A549 (cell line): Measurements from ENCODE around the gene RIMS4.

Source experiments
- POLR2A ChIP-seq: IDR thresholded peaks from 2 replicates; pipeline ENCODE4 v1.6.1; 2012; ENCODE audit warnings: mild to moderate bottlenecking, low read length
- SREBF2 ChIP-seq: fragments of 450-650 bp; IDR thresholded peaks from 2 replicates; pipeline ENCODE4 v1.6.1; 2014; ENCODE audit warnings: mild to moderate bottlenecking, moderate library complexity
- TP53 ChIP-seq: fragments of 250-450 bp; sonication (Bioruptor Pico); IDR thresholded peaks from 2 replicates; pipeline ENCODE4 v1.5.0; 2021; ENCODE audit warnings: mild to moderate bottlenecking, moderate library complexity
- TF ChIP-seq, protein P1 (sequence below): fragments of >200 bp; sonication (Bioruptor Twin); formaldehyde crosslinking; IDR thresholded peaks from 3 replicates; pipeline ENCODE4 v1.5.1; 2016

DNA sequence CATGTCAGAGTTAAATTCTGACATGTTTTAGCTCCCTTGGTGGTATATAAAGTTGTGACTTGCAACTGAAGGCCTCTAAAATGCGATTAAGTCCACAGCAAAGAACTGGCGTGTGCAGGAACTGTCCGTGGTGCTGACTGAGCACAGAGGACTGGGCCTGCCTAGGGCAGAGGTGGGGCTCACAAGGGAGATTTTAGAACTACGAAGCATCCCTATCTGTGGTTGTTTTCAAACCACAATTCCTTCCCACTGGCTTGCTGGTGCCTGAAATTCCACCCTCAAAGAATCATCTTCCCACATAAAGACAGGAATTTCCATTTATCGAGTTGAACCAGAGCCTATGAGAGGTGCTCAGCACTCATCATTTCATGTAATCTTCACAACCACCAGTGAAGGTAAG is 30.1 kb downstream of the RIMS4 start:
- TF ChIP-seq, protein P1, sequence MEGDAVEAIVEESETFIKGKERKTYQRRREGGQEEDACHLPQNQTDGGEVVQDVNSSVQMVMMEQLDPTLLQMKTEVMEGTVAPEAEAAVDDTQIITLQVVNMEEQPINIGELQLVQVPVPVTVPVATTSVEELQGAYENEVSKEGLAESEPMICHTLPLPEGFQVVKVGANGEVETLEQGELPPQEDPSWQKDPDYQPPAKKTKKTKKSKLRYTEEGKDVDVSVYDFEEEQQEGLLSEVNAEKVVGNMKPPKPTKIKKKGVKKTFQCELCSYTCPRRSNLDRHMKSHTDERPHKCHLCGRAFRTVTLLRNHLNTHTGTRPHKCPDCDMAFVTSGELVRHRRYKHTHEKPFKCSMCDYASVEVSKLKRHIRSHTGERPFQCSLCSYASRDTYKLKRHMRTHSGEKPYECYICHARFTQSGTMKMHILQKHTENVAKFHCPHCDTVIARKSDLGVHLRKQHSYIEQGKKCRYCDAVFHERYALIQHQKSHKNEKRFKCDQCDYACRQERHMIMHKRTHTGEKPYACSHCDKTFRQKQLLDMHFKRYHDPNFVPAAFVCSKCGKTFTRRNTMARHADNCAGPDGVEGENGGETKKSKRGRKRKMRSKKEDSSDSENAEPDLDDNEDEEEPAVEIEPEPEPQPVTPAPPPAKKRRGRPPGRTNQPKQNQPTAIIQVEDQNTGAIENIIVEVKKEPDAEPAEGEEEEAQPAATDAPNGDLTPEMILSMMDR = no peak
- TF ChIP-seq TP53 (CRISPR knock-in tag) (no peak), POLR2A (no peak), SREBF2 (no peak)
